SK-N-SH (cell line): Measurements from ENCODE around the gene ERICH6. TPM values are rescaled to one million over a fixed set of nuclear protein-coding genes. Genes with fewer than 3 reads are reported as not detected.

ENCODE experiments used
- CTCF ChIA-PET: fragments of 300-600, 350-600 bp; formaldehyde crosslinking; extraction: SDS; loops from one replicate; lab custom pipeline; 2021; lab: Yijun Ruan, JAX
- POLR2A ChIA-PET: fragments of 350-600 bp; sonication (Branson Sonifier 250); formaldehyde crosslinking; extraction: SDS; loops from one replicate; lab custom pipeline; 2020; ENCODE audit warnings: antibody characterized with exemption, inconsistent platforms; lab: Yijun Ruan, JAX
- DNase-seq: peaks from one replicate; pipeline ENCODE4 v3.0.0; 2012
- H2AFZ ChIP-seq: fragments of 200-600 bp; sonication (generic); 2 replicates; pipeline ENCODE4 v1.8.1; 2016; ENCODE audit warnings: antibody characterized with exemption, mild to moderate bottlenecking, low read depth
- H3F3A ChIP-seq: fragments of 200-600 bp; sonication (generic); replicated peaks from 2 replicates; pipeline ENCODE3; 2016; ENCODE audit warnings: antibody characterized with exemption, mild to moderate bottlenecking; ENCODE audit not compliant: insufficient read depth
- H3K27ac ChIP-seq, 2 experiments: fragments of 200-500 bp in 1 of 2; fragments of 200-600 bp in 1 of 2; sonication (Bioruptor generic) in 1 of 2; sonication (generic), shearing (Covaris generic) in 1 of 2; 2 replicates each; pipeline versions ENCODE4 v1.5.1 to v1.6.1; 2014 to 2016; ENCODE audit warnings: low read depth in 2 of 2, inconsistent platforms in 1 of 2, low read length in 1 of 2, mild to moderate bottlenecking in 1 of 2, mixed read lengths in 1 of 2
- H3K27me3 ChIP-seq: fragments of 200-600 bp; sonication (generic), shearing (Covaris generic); 2 replicates; pipeline ENCODE4 v1.6.1; 2016; ENCODE audit warnings: mixed run types; ENCODE audit not compliant: insufficient read depth
- H3K36me3 ChIP-seq, 2 experiments: fragments of 200-500 bp in 1 of 2; fragments of 200-600 bp in 1 of 2; sonication (Bioruptor generic) in 1 of 2; sonication (generic) in 1 of 2; replicated peaks in 1 of 2; 2 replicates each; pipeline versions ENCODE3 to v1.5.1; 2014 to 2016; ENCODE audit warnings: low read length in 1 of 2, mild to moderate bottlenecking in 1 of 2; ENCODE audit not compliant: insufficient read depth in 2 of 2, control insufficient read depth in 1 of 2
- H3K4me1 ChIP-seq, 2 experiments: fragments of 200-500 bp in 1 of 2; fragments of 200-600 bp in 1 of 2; sonication (Bioruptor generic) in 1 of 2; sonication (generic), shearing (Covaris generic) in 1 of 2; 2 replicates each; pipeline versions ENCODE4 v1.5.1 to v1.6.1; 2014 to 2016; ENCODE audit warnings: low read depth in 1 of 2, low read length in 1 of 2, mixed run types in 1 of 2; ENCODE audit not compliant: insufficient read depth in 2 of 2, control insufficient read depth in 1 of 2
- H3K4me2 ChIP-seq: fragments of 200-600 bp; sonication (generic), shearing (Covaris generic); 2 replicates; pipeline ENCODE4 v1.6.1; 2017; ENCODE audit warnings: mixed run types
- H3K4me3 ChIP-seq, 2 experiments: fragments of 200-500 bp in 1 of 2; fragments of 200-600 bp in 1 of 2; sonication (Bioruptor generic) in 1 of 2; sonication (generic), shearing (Covaris generic) in 1 of 2; 2 replicates each; pipeline versions ENCODE4 v1.5.1 to v1.8.1; 2014 to 2016; ENCODE audit warnings: low read depth in 2 of 2, inconsistent platforms in 1 of 2, low read length in 1 of 2, mild to moderate bottlenecking in 1 of 2, mixed read lengths in 1 of 2, moderate library complexity in 1 of 2
- H3K79me2 ChIP-seq: fragments of 200-600 bp; sonication (generic); 2 replicates; pipeline ENCODE4 v1.8.1; 2017; ENCODE audit warnings: mild to moderate bottlenecking; ENCODE audit not compliant: insufficient read depth
- H3K9ac ChIP-seq: fragments of 200-600 bp; sonication (generic); 2 replicates; pipeline ENCODE4 v1.6.1; 2017; ENCODE audit warnings: mixed run types
- H3K9me2 ChIP-seq: fragments of 200-600 bp; sonication (generic); 2 replicates; pipeline ENCODE4 v1.6.1; 2017; ENCODE audit warnings: mixed run types
- H3K9me3 ChIP-seq: fragments of 200-600 bp; sonication (generic); 2 replicates; pipeline ENCODE4 v1.6.1; 2017; ENCODE audit warnings: mixed run types, mild to moderate bottlenecking, moderate library complexity
- H4K20me1 ChIP-seq: fragments of 200-600 bp; sonication (generic); 2 replicates; pipeline ENCODE4 v1.6.1; 2017; ENCODE audit warnings: mild to moderate bottlenecking, mixed run types; ENCODE audit not compliant: insufficient read depth
- CHD2 ChIP-seq: fragments of 150-350 bp; IDR thresholded peaks from 2 replicates; pipeline ENCODE4 v1.6.1; 2018; ENCODE audit warnings: low read length; ENCODE audit not compliant: partially characterized antibody
- CTCF ChIP-seq: fragments of 200-600 bp; sonication (generic); IDR thresholded peaks from 2 replicates; pipeline ENCODE4 v1.6.1; 2017; ENCODE audit warnings: antibody characterized with exemption, mild to moderate bottlenecking, moderate library complexity
- ELF1 ChIP-seq: IDR thresholded peaks from 2 replicates; pipeline ENCODE4 v1.4.0; 2012
- EP300 ChIP-seq, 2 experiments: IDR thresholded peaks; 2 replicates each; pipeline versions ENCODE4 v1.4.0 to v1.6.1; 2012; ENCODE audit warnings: borderline replicate concordance in 1 of 2, low read depth in 1 of 2, low read length in 1 of 2
- EZH2phosphoT487 ChIP-seq: fragments of 200-600 bp; sonication (generic); IDR thresholded peaks from 2 replicates; pipeline ENCODE4 v1.6.1; 2017; ENCODE audit warnings: low read depth, mixed run types, mild to moderate bottlenecking, antibody characterized with exemption, moderate library complexity, borderline replicate concordance
- FOSL2 ChIP-seq: IDR thresholded peaks from 2 replicates; pipeline ENCODE4 v1.4.0; 2012; ENCODE audit warnings: low read depth, mild to moderate bottlenecking, moderate library complexity, borderline replicate concordance
- FOXM1 ChIP-seq: IDR thresholded peaks from 2 replicates; pipeline ENCODE4 v1.4.0; 2012; ENCODE audit warnings: low read depth, mild to moderate bottlenecking
- GABPA ChIP-seq: IDR thresholded peaks from 2 replicates; pipeline ENCODE4 v1.4.0; 2012; ENCODE audit warnings: low read depth, mild to moderate bottlenecking
- GATA2 ChIP-seq: sonication (generic); formaldehyde crosslinking; IDR thresholded peaks from 2 replicates; pipeline ENCODE4 v1.5.0; 2020; ENCODE audit warnings: mild to moderate bottlenecking, missing genetic modification reagents
- JUND ChIP-seq: IDR thresholded peaks from 2 replicates; pipeline ENCODE4 v1.4.0; 2012
- MXI1 ChIP-seq: IDR thresholded peaks from 2 replicates; pipeline ENCODE4 v1.6.1; 2012; ENCODE audit warnings: mild to moderate bottlenecking, low read depth, low read length, improper control_type of control experiment
- NFIC ChIP-seq: IDR thresholded peaks from 2 replicates; pipeline ENCODE4 v1.4.0; 2012; ENCODE audit warnings: borderline replicate concordance
- NRF1 ChIP-seq: IDR thresholded peaks from 2 replicates; pipeline ENCODE4 v1.6.1; 2012; ENCODE audit warnings: low read depth, mild to moderate bottlenecking, low read length
- POLR2AphosphoS5 ChIP-seq: IDR thresholded peaks from 2 replicates; pipeline ENCODE4 v1.6.1; 2012; ENCODE audit warnings: low read depth, low read length
- RAD21 ChIP-seq: IDR thresholded peaks from 2 replicates; pipeline ENCODE4 v1.6.1; 2012; ENCODE audit warnings: mild to moderate bottlenecking, low read length
- RCOR1 ChIP-seq: fragments of 150-350 bp; IDR thresholded peaks from 2 replicates; pipeline ENCODE4 v1.6.1; 2017; ENCODE audit warnings: antibody characterized with exemption, low read length
- RFX5 ChIP-seq: IDR thresholded peaks from 2 replicates; pipeline ENCODE4 v1.6.1; 2012; ENCODE audit warnings: mild to moderate bottlenecking, improper control_type of control experiment, low read length
- SIN3A ChIP-seq: IDR thresholded peaks from 2 replicates; pipeline ENCODE4 v1.6.1; 2012; ENCODE audit warnings: low read depth, mild to moderate bottlenecking, low read length, moderate library complexity, borderline replicate concordance
- TAF1 ChIP-seq: IDR thresholded peaks from 2 replicates; pipeline ENCODE4 v1.6.1; 2012; ENCODE audit warnings: low read depth, mild to moderate bottlenecking, low read length, moderate library complexity, borderline replicate concordance
- TEAD4 ChIP-seq: IDR thresholded peaks from 2 replicates; pipeline ENCODE4 v1.4.0; 2012; ENCODE audit warnings: mild to moderate bottlenecking, borderline replicate concordance; ENCODE audit not compliant: insufficient read depth
- YY1 ChIP-seq: IDR thresholded peaks from 2 replicates; pipeline ENCODE4 v1.4.0; 2012; ENCODE audit warnings: low read depth, mild to moderate bottlenecking
- WGBS: methylation state at CpG from one replicate; pipeline ENCODE4 v1.1.6; 2017; ENCODE audit warnings: low lambda C conversion rate; 5-methylcytosine and 5-hydroxymethylcytosine counted together
- polyA plus RNA-seq, 3 experiments: library from polyadenylated mRNA; depleted of rRNA; stranded (reverse); fragments of >200 nt; gene quantifications; 2 replicates each; pipeline ENCODE4 v1.2.3, GENCODE V29; 2012
- TF ChIP-seq, protein P1 (sequence below): IDR thresholded peaks from 2 replicates; pipeline ENCODE4 v1.4.0; 2012; ENCODE audit warnings: low read depth, borderline replicate concordance
- TF ChIP-seq, protein P2 (sequence below): IDR thresholded peaks from 2 replicates; pipeline ENCODE4 v1.6.1; 2012; ENCODE audit warnings: mild to moderate bottlenecking, low read depth, low read length, moderate library complexity
- TF ChIP-seq, protein P3 (sequence below): fragments of 150-350 bp; IDR thresholded peaks from 2 replicates; pipeline ENCODE4 v1.6.1; 2016; ENCODE audit warnings: mild to moderate bottlenecking, low read depth, low read length

Gene ERICH6
- polyA plus RNA-seq (2012; rRNA removed), result 0.08 and 0.21 TPM in 2 replicates
- polyA plus RNA-seq (2012; cell fraction: cytosol; rRNA removed), result 0.04 TPM in 2 replicates
- polyA plus RNA-seq (2012; cell fraction: nucleus; rRNA removed), result 0.06 and 0.19 TPM in 2 replicates

- H3F3A ChIP-seq, result peaks cover 20% of the 10 kb centered on the region
- ChIA-PET CTCF (interaction anchor here (0.7 to 2.7 kb wide), 4 partner anchors 11 to 84 kb away, joined by 3 to 13 read pairs (median 3); no protein-coding TSS in a partner anchor), POLR2A (interaction anchor here (0.7 to 1.5 kb wide), 8 partner anchors 8 to 383 kb away, joined by 3 to 14 read pairs (median 3); partner anchors contain the start of genes EIF2A, SELENOT, SERP1 and SIAH2)
- H3K9ac ChIP-seq, result peak within 1 kb of the TSS; percentile 96
- H3K4me2 ChIP-seq, result peak within 1 kb of the TSS; percentile 77
- no peaks in the 10 kb centered on the region for H3K9me3 ChIP-seq
- peaks cover 0 to 2% of the 10 kb centered on the region in 2 experiments; a peak in 2 of 4 replicates for H3K4me1 ChIP-seq
- no peaks in the 10 kb centered on the region for H3K79me2 ChIP-seq
- H3K27me3 ChIP-seq, result no peaks in the 10 kb centered on the region
- peaks cover 0 to 3% of the 10 kb centered on the region in 2 experiments for H3K36me3 ChIP-seq
- peak within 1 kb of the TSS; percentile 72 to 77; a peak in 3 of 4 replicates for H3K27ac ChIP-seq
- peak within 1 kb of the TSS; percentile 98 for H2AFZ ChIP-seq
- WGBS, result 1% methylated on average over 35 of the region's 35 CpGs
- H3K9me2 ChIP-seq, result no peaks in the 10 kb centered on the region
- no peaks in the 10 kb centered on the region for H4K20me1 ChIP-seq
- peak; percentile 92 for DNase-seq
- H3K4me3 ChIP-seq, result peak within 1 kb of the TSS; percentile 60 to 90
- no peak for TF ChIP-seq CTCF
- TF ChIP-seq EZH2phosphoT487, result no peak
- TF ChIP-seq, protein P1, sequence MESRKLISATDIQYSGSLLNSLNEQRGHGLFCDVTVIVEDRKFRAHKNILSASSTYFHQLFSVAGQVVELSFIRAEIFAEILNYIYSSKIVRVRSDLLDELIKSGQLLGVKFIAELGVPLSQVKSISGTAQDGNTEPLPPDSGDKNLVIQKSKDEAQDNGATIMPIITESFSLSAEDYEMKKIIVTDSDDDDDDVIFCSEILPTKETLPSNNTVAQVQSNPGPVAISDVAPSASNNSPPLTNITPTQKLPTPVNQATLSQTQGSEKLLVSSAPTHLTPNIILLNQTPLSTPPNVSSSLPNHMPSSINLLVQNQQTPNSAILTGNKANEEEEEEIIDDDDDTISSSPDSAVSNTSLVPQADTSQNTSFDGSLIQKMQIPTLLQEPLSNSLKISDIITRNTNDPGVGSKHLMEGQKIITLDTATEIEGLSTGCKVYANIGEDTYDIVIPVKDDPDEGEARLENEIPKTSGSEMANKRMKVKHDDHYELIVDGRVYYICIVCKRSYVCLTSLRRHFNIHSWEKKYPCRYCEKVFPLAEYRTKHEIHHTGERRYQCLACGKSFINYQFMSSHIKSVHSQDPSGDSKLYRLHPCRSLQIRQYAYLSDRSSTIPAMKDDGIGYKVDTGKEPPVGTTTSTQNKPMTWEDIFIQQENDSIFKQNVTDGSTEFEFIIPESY, result peak; percentile 96
- TF ChIP-seq ELF1, result no peak
- TF ChIP-seq GATA2 (CRISPR knock-in tag), result no peak
- TF ChIP-seq FOSL2, result no peak
- no peak for TF ChIP-seq FOXM1
- peak; percentile 70 for TF ChIP-seq POLR2AphosphoS5
- peak; percentile 65 for TF ChIP-seq MXI1
- TF ChIP-seq JUND, result no peak
- no peak for TF ChIP-seq RCOR1
- no peak for TF ChIP-seq RFX5
- peak; percentile 33; the same call in 1 of the 2 replicates for TF ChIP-seq YY1
- TF ChIP-seq RAD21, result no peak
- TF ChIP-seq NFIC, result no peak
- TF ChIP-seq NRF1, result no peak
- TF ChIP-seq SIN3A, result peak; percentile 58; the same call in 1 of the 2 replicates
- TF ChIP-seq GABPA, result no peak
- peak; percentile 49; the same call in 1 of the 2 replicates for TF ChIP-seq TAF1
- TF ChIP-seq, protein P2, sequence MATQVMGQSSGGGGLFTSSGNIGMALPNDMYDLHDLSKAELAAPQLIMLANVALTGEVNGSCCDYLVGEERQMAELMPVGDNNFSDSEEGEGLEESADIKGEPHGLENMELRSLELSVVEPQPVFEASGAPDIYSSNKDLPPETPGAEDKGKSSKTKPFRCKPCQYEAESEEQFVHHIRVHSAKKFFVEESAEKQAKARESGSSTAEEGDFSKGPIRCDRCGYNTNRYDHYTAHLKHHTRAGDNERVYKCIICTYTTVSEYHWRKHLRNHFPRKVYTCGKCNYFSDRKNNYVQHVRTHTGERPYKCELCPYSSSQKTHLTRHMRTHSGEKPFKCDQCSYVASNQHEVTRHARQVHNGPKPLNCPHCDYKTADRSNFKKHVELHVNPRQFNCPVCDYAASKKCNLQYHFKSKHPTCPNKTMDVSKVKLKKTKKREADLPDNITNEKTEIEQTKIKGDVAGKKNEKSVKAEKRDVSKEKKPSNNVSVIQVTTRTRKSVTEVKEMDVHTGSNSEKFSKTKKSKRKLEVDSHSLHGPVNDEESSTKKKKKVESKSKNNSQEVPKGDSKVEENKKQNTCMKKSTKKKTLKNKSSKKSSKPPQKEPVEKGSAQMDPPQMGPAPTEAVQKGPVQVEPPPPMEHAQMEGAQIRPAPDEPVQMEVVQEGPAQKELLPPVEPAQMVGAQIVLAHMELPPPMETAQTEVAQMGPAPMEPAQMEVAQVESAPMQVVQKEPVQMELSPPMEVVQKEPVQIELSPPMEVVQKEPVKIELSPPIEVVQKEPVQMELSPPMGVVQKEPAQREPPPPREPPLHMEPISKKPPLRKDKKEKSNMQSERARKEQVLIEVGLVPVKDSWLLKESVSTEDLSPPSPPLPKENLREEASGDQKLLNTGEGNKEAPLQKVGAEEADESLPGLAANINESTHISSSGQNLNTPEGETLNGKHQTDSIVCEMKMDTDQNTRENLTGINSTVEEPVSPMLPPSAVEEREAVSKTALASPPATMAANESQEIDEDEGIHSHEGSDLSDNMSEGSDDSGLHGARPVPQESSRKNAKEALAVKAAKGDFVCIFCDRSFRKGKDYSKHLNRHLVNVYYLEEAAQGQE, result no peak
- TF ChIP-seq, protein P3, sequence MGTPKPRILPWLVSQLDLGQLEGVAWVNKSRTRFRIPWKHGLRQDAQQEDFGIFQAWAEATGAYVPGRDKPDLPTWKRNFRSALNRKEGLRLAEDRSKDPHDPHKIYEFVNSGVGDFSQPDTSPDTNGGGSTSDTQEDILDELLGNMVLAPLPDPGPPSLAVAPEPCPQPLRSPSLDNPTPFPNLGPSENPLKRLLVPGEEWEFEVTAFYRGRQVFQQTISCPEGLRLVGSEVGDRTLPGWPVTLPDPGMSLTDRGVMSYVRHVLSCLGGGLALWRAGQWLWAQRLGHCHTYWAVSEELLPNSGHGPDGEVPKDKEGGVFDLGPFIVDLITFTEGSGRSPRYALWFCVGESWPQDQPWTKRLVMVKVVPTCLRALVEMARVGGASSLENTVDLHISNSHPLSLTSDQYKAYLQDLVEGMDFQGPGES, result no peak
- TF ChIP-seq CHD2, result peak; percentile 99
- no peak for TF ChIP-seq EP300 (IDR thresholded peaks at IDR 0.05; ENCODE audit: borderline replicate concordance in 1 of 2, low read depth in 1 of 2, low read length in 1 of 2)
- TF ChIP-seq TEAD4, result no peak
Measured at GRCh38 chr3:150703756-150704344, at the start of gene ERICH6. Gene ERICH6, minus strand, starts transcription at chr3:150703920. Its CDS starts 22 bp downstream, at chr3:150703898.
